ENCODE measurements around the gene NTRK3.

NTRK3 gene

DNA sequence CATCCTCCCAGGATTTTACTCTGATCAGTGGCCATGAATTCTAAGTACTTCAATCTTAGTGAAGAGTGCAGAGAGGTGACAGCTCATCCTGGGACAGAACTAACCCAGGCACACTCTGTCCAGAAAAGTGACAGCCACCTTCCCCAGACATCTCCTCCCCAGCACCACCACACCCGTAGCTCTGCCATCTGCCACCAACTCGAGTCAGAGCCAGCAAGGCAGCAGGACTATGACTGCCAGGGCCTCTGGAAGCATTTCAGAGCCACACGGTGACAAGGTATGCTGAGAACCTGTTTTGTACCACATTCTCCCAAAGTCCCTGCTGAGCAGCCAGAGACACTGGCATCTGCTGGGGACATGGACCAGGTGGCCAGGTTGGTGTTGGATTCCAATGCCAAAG is 71.0 kb downstream of the NTRK3 start:
- DNase-seq (ENCODE audit: low read depth, low spot score), result no peak

GRCh38 chr15:88181613-88182012 is 74.9 kb downstream of the NTRK3 start:
- DNase-seq (ENCODE audit: low read depth, low spot score), result no peak

DNA sequence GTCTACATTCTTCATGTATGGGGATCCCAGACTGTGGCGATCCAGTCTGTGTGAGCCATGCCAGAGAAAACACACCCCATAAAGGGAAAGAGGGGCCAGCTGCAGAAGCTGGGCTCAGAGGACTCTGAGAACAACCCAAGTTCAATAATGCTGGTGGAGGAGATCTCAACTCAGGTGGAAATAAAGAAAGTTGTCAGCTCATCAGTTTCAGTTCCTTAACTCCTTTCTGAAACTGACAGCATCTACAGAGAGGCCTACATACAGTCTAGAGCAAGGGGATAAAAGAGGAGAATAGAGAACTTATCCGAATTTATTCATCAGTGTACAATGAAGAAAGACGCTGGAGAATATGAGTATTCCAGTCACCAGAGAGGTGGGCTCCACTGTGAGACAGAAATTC is 77.0 kb downstream of the NTRK3 start:
- no peak for DNase-seq (ENCODE audit: low read depth, low spot score)

DNA sequence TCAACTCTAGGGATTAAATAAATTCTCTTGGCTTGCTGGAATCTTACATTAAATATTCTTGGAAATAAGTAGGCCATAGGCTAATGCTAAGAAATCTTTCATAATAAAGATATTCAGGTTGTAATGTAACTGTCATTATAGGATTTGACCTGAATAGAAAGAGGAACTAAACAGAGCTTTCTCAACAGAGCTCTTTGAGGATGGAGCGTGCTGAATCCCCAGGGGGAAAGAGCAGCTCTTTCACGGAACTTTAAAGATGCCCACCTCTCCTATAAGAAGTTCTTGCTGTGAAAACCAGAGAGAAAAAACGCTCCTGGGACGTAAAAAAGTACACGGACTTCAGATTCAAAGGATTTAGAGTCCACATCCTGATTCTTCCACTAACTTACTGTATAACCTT is 77.9 kb downstream of the NTRK3 start:
- no peak for DNase-seq (ENCODE audit: low read depth, low spot score)

DNA sequence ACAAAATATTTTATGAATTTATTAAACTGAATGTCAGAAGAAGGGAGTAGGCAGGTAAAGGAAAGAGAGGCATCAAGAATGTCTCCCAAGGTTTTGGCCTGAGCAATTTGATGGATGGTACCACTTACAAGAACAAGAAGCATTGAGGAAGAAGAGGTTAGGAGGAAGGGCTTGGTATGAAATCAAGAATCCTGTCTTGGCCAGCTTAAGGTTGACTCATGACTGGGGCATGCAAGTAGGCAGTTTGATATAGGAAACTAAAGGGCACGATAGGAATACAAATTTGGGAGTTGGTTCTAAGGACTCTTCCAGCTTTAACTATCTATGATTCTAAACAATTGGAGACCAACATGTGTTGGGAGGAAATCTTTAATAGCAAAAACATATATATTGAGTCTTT is 79.1 kb downstream of the NTRK3 start:
- DNase-seq (ENCODE audit: low read depth, low spot score), result no peak

- no peak for DNase-seq (ENCODE audit: low read depth, low spot score)
Measured at GRCh38 chr15:88174571-88174970, 82.0 kb downstream of the NTRK3 start.

GRCh38 chr15:88166082-88166993 is 90.2 kb downstream of the NTRK3 start:
- peak; percentile 3 for DNase-seq (ENCODE audit: low read depth, low spot score)

- DNase-seq (ENCODE audit: low read depth, low spot score), result no peak
Measured at GRCh38 chr15:88161636-88162035, 94.9 kb downstream of the NTRK3 start.

- DNase-seq (ENCODE audit: low read depth, low spot score), result no peak
Measured at GRCh38 chr15:88155310-88155709, 101.2 kb downstream of the NTRK3 start.

- DNase-seq (ENCODE audit: low read depth, low spot score), result no peak
Measured at GRCh38 chr15:88152672-88153071, 103.9 kb downstream of the NTRK3 start.

DNA sequence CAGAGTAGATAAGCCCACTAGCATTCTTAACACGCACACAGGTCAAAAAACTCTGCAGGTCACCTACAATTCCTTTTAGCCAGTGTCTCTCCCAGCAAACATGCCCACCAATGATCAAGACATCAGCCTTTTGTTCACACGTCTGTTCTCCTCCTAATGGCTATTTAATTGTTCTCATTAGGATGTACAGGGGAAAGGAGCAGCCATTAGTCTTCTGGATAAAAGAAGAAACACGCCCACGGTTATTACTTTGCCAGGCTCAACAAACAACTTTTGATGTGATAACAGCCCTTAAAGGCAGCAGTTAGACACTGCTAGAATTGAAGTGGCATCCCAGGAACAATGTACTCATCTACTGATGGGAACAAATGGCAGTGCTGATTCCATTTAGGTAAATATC is 108.8 kb downstream of the NTRK3 start:
- no peak for DNase-seq (ENCODE audit: low read depth, low spot score)

- DNase-seq (ENCODE audit: low read depth, low spot score), result no peak
Measured at GRCh38 chr15:88144921-88145653, 111.5 kb downstream of the NTRK3 start.

DNA sequence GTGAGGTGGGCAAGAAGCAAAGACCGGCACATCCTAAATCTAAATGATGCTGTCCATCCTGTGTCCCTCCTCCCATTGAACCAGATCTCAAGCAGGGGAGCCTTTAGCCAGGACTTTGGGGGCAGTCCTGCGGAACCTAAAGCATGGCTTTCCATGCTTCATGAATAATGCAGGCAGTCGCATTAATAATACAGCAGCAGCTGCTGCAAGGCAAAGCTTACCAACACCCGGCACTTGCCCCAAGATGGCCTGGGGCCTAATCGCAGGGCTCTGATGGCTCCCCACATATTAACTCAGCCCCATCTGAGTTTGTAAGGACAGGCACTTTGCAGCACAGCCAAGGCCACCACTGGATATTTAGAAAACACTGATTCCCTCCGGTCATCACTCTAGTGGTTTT is 114.4 kb downstream of the NTRK3 start:
- no peak for DNase-seq (ENCODE audit: low read depth, low spot score)

- DNase-seq (ENCODE audit: low read depth, low spot score), result no peak
Measured at GRCh38 chr15:88141269-88141889, 115.2 kb downstream of the NTRK3 start.

GRCh38 chr15:88140398-88140797 is 116.1 kb downstream of the NTRK3 start:
- DNase-seq (ENCODE audit: low read depth, low spot score), result no peak

DNA sequence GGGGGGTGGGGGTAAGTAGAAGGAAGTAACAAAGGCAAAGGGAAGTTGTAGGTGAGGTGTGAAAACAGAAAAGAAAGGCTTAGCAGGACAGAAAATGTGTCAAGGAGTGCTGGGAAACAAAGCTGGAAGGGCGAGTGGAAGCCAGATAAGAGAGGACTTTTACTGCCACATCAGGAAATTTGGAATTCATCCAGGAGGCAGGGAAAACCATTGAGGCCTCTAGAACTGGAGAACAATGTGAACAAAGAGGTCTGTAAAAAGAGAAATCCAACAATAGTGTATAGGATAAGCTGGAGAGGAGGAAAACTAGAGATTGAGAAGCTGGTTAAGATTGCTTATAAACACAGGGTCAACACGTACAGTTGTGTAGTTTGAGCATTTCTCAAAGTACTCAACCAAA is 116.6 kb downstream of the NTRK3 start:
- no peak for DNase-seq (ENCODE audit: low read depth, low spot score)

DNA sequence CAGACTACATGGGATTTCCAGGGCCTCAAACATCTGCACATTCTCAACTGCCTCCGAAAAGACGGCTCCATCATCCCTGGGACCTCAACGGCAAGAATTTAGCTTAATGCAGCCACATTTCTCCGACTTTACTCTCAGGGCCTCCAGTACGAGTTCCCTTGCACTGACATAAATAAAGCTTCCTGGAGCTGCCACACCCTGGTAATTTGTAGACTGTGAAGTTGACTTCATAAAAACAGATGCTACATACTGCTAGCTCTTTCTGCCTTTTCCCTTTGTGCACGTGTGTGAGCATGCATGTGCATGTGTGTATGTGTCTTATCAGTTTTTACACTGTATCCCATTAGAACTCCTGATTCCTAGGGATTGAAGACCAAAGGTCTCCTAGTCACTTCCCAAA is 122.7 kb downstream of the NTRK3 start:
- DNase-seq (ENCODE audit: low read depth, low spot score), result no peak

DNA sequence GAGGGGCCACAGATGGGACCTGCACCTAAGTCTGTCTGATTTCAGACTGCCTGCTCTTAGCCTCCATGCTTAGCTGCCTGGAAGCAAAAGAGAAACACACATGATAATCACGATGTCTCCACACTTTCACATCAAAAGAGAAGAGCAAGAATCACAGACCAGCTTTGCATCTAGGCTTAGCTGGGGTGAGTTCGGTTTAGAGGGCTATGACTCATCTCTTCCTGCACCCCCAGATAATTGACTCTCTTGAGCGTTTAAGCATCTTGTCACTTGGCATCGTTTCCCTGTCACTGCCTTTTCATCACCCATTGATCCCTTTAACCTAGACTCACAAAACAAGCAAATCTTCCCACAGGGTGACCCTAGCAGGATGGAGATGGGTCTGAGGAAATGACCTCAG is 124.0 kb downstream of the NTRK3 start:
- no peak for DNase-seq (ENCODE audit: low read depth, low spot score)

DNA sequence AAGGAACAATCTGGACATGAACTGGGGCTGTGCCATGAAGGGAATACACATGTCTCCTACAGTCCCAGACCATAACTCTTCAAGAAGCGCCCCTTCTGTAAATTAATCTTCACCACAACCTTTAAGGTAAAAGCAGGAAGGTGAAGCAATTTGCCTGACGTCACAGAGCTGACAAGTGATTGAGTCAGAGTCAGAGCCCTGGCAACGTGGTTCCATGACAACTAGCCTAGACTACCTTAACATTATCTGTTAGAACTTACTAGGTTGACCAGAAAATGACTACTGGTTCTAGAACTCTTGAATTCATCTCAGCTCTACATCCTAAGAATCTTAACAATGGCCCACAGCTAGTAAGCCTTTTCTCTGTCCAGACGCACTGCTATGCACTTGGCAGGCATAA is 124.6 kb downstream of the NTRK3 start:
- no peak for DNase-seq (ENCODE audit: low read depth, low spot score)

DNA sequence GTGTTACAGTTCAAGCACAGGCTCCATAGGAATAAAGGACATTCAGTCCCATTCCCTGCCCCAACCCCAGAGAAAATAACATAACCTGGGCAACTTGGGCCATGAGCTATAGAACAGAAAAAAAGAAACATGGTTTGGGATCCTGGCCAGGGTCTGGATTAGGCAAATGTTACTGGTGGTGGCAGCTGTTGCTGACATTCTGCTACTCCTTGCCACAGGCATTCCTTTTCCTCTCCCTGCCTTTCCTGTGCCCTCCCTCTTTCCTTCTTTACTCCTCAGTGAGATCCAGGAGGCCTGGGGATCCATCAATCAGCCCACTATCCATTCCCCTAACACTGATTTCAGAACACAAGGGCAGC is 129.1 kb downstream of the NTRK3 start:
- no peak for DNase-seq (ENCODE audit: low read depth, low spot score)

DNA sequence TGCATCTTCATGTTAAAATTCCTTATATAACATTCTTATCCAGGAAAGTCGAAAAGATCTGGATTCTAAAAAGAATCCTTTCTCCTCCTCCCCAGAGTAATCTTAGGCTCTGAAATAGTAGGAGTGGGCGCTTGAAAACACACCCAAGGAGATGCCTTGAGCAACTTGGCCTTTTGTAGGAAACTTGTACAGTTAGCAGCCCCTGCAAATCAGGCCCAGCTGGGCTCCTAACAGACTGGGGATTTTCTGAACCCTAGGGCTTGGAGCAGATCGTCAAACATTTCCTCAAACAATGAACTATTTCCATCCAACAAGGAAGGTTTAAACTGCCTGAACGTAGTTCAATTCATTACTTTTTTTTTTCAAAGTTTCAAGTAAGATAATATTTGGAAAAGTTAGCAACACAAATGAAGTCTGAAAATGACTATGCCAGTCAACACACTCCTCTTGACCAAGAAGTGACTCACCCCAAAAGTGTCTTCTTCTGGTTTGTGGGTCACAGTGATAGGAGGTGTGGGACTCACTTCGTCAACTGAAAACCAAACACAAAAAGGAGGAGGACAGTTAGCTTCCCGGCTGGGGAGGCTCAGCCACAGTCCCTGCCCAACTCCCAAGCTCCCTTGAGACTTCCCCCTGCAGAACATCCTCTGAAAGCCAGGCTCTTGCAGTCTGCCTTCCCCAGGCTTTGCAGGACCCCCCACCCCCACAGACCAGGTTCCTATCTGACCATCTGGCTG is 129.7 kb downstream of the NTRK3 start:
- DNase-seq (ENCODE audit: low read depth, low spot score), result no peak

- DNase-seq (ENCODE audit: low read depth, low spot score), result no peak
Measured at GRCh38 chr15:88125576-88125975, 131.0 kb downstream of the NTRK3 start.

Data from iPS DF 19.7 (cell line).